Body of pancreas (tissue), 4 donors: ENCODE data around the gene PSORS1C1. TPM values are rescaled to one million over a fixed set of nuclear protein-coding genes. Genes with fewer than 3 reads are reported as not detected.
"Not testable (repeated sequence)": the region's sequence is repeated elsewhere in the genome, so short reads cannot be mapped to it uniquely, and the experiment has no call there.

ENCODE experiments used
- ATAC-seq: fragments of 150-250 bp; one replicate; pipeline ENCODE4 v1.9.1; 2016
- DNase-seq, 4 donors: peaks; one replicate each; pipeline ENCODE4 v3.0.0-alpha.2; 2019
- H3K27ac ChIP-seq, 4 donors: fragments of 200-600 bp; sonication (generic); 1 replicate in 3 of 4; 2 replicates in 1 of 4; pipeline versions ENCODE4 v1.5.1 to v1.6.1; 2016 to 2019; ENCODE audit warnings: mild to moderate bottlenecking in 1 of 4, mixed read lengths in 1 of 4, moderate library complexity in 1 of 4
- H3K27me3 ChIP-seq, 2 donors: fragments of 200-600 bp; sonication (generic); one replicate each; pipeline ENCODE4 v1.6.0; 2016; ENCODE audit warnings: mild to moderate bottlenecking in 1 of 2
- H3K36me3 ChIP-seq, 2 donors: fragments of 200-600 bp; sonication (generic); replicated peaks in 1 of 2; 2 replicates each; pipeline ENCODE4 v1.5.1; 2016; ENCODE audit warnings: low read depth in 2 of 2; ENCODE audit not compliant: insufficient read depth in 1 of 2
- H3K4me1 ChIP-seq: fragments of 200-600 bp; sonication (generic); one replicate; pipeline ENCODE4 v1.6.0; 2016
- H3K4me3 ChIP-seq, 2 donors: fragments of 200-600 bp; sonication (generic); 1 replicate in 1 of 2; 2 replicates in 1 of 2; pipeline ENCODE4 v1.5.1; 2016 to 2019
- H3K9me3 ChIP-seq, 3 donors: fragments of 200-600 bp; sonication (generic); 1 replicate in 2 of 3; 2 replicates in 1 of 3; pipeline ENCODE4 v1.5.1; 2016
- CTCF ChIP-seq, 7 experiments: fragments of 450-650 bp in 4 of 7; fragments of 200-600 bp in 3 of 7; sonication (generic) in 3 of 7; IDR thresholded peaks; one replicate each; pipeline ENCODE4 v1.5.1; 2016 to 2019; ENCODE audit warnings: antibody characterized with exemption in 7 of 7
- POLR2A ChIP-seq, 3 donors: fragments of 450-650 bp; IDR thresholded peaks; one replicate each; pipeline ENCODE4 v1.6.1; 2016; ENCODE audit warnings: antibody characterized with exemption in 3 of 3, mild to moderate bottlenecking in 2 of 3
- WGBS, 2 donors: methylation state at CpG; one replicate each; pipeline ENCODE4 v1.1.5; 2017; 5-methylcytosine and 5-hydroxymethylcytosine counted together
- intact Hi-C: fragments of 100-400 bp; cut with DNase I; formaldehyde crosslinking; loops from one replicate; pipeline ENCODE4 v1.15.1; 2023
- total RNA-seq, 2 donors: library from RNA; depleted of rRNA; stranded (reverse); fragments of >200 nt; gene quantifications; one replicate each; pipeline ENCODE4 v1.1.0, GENCODE V29; 2016

PSORS1C1 gene
- total RNA-seq, 2 donors from 2014 or later: 1.6 to 3.4 TPM

- no peak for TF ChIP-seq CTCF (IDR thresholded peaks at IDR 0.05)
- no peak for TF ChIP-seq POLR2A (IDR thresholded peaks at IDR 0.05)
- Histone ChIP-seq H3K27ac (peak overlapping the region in 1 of 4 donors; percentile 41), H3K36me3 (no peaks in the 10 kb centered on the region), H3K4me3 (no peak overlapping the region), H3K27me3 (no peaks in the 10 kb centered on the region), H3K9me3 (no peaks in the 10 kb centered on the region), H3K4me1 (peaks cover 76% of the 10 kb centered on the region)
- 46 to 76% methylated on average over 13 to 22 of the region's 26 CpGs for WGBS, 2 donors
- intact Hi-C loops: no loop called here
- ATAC-seq (peak; percentile 89), DNase-seq (peak in 2 of 4 donors; percentile 52 to 74)
Measured at GRCh38 chr6:31180500-31180899, 65.9 kb downstream of the PSORS1C1 start.

GRCh38 chr6:31183287-31183686 is 68.7 kb downstream of the PSORS1C1 start:
- intact Hi-C loops, H3K36me3 ChIP-seq, H3K4me3 ChIP-seq, H3K9me3 ChIP-seq, DNase-seq, H3K27me3 ChIP-seq, ATAC-seq: not testable (repeated sequence)
- WGBS, 2 donors: 13 to 22% methylated on average over 2 of the region's 2 CpGs
- Histone ChIP-seq H3K4me1 (peaks cover 70% of the 10 kb centered on the region), H3K27ac (peak overlapping the region in 2 of 4 donors; percentile 36 to 90)

DNA sequence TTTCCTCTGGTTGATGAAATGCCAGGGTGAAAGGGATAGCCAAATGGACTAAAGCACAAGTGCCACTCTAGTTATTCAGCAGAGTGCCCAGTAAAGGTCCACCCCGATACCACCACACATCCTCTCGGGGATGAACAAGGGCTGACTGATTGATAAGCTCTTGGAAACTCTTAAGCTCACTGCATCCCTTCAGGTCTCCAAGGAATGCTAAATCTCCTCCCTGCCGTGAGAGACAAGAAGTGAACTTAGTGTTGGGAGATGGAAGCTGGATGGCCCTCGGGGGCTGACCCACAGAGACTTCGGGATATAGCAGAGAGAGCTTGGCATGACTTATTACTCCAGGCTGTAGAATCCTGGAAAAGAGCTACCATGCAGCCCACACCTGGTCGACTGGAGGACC is 69.3 kb downstream of the PSORS1C1 start:
- WGBS, 2 donors: 60 to 64% methylated on average over 6 of the region's 6 CpGs
- H3K27me3 ChIP-seq, ATAC-seq, H3K4me3 ChIP-seq, H3K36me3 ChIP-seq, H3K9me3 ChIP-seq, DNase-seq, intact Hi-C loops: not testable (repeated sequence)
- peak overlapping the region in 2 of 4 donors; percentile 50 to 90 for H3K27ac ChIP-seq
- H3K4me1 ChIP-seq: peaks cover 70% of the 10 kb centered on the region

GRCh38 chr6:31185695-31186051 is 71.1 kb downstream of the PSORS1C1 start:
- intact Hi-C loops, ATAC-seq, H3K27me3 ChIP-seq, DNase-seq, H3K36me3 ChIP-seq, H3K9me3 ChIP-seq: not testable (repeated sequence)
- Histone ChIP-seq H3K4me1 (peaks cover 55% of the 10 kb centered on the region), H3K27ac (peak overlapping the region; percentile 90 to 98 (median 94)), H3K4me3 (peak overlapping the region in 1 of 2 donors; percentile 6)
- WGBS, 2 donors: 24 to 35% methylated on average over 4 of the region's 4 CpGs

DNA sequence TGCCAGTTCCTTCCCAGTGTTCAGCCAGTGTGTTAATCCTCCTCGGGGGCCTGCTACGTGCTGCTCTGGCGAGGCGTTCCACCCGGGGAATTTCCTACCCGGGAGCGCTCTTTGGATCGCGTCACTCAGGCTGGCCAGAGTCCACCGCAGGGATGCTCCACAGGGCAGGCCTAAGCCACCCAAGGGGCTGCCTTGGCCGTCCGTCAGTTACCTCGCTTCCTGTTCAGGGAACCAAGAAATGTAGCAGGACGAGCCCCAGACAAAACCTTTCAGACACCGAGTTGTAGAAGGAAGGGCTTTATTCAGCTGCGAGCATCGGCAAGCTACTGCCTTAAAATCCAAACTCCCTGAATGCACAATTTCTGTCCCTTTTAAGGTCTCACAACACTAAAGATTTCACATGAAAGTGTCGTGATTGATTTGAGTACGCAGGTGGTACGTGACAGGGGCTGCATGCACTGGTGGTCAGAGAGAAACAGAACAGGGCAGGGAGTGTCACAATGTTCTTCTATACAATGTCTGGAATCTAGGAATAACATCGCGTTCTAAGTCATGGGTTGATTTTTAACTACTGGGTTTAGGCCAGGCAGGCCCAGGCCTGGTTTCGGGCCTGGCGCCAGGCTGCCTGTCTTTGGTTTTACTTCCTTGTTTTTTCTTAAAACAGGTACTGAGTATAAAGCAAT is 71.6 kb downstream of the PSORS1C1 start:
- H3K4me1 ChIP-seq: peaks cover 50% of the 10 kb centered on the region
- intact Hi-C loops: no loop called here
- peak overlapping the region; percentile 90 to 98 (median 94) for H3K27ac ChIP-seq
- no peaks in the 10 kb centered on the region for H3K9me3 ChIP-seq
- H3K27me3 ChIP-seq: no peaks in the 10 kb centered on the region
- TF ChIP-seq POLR2A (IDR thresholded peaks at IDR 0.05) (peak; percentile 51 to 90 (median 82)), CTCF (IDR thresholded peaks at IDR 0.05) (no peak)
- H3K4me3 ChIP-seq: peak overlapping the region in 1 of 2 donors; percentile 6
- DNase-seq (peak; percentile 84 to 88 (median 86)), ATAC-seq (peak; percentile 66)
- H3K36me3 ChIP-seq: no peaks in the 10 kb centered on the region
- WGBS, 2 donors: 7 to 23% methylated on average over 17 to 24 of the region's 24 CpGs

DNA sequence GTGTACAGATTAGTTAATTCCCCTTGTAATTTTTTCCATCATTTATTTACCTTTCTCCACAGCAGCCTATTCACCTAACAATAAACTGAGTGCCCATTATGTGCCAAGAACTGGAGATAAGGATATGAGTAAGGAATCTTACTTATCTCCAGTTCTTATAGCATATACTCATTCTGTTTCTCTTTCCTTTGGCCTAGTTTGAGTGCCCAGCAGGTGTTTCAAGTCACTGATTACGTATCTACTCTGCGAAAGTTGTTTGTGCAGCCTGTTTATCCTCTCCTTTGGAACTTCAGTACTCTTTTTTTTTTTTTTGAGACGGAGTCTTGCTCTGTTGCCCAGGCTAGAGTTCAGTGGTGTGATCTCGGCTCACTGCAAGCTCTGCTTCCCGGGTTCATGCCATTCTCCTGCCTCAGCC is 73.2 kb downstream of the PSORS1C1 start:
- H3K4me1 ChIP-seq: peaks cover 39% of the 10 kb centered on the region
- H3K27ac ChIP-seq: peak overlapping the region; percentile 84 to 98 (median 92)
- intact Hi-C loops: no loop called here
- peak; percentile 46 to 88 (median 67) for DNase-seq
- H3K4me3 ChIP-seq: no peak overlapping the region
- no peaks in the 10 kb centered on the region for H3K9me3 ChIP-seq
- H3K27me3 ChIP-seq: no peaks in the 10 kb centered on the region
- H3K36me3 ChIP-seq: no peaks in the 10 kb centered on the region
- WGBS, 2 donors: 21 to 25% methylated on average over 5 of the region's 5 CpGs
- ATAC-seq: peak; percentile 85
- TF ChIP-seq CTCF (IDR thresholded peaks at IDR 0.05) (no peak), POLR2A (IDR thresholded peaks at IDR 0.05) (peak in 1 of 3 donors; percentile 24)
